Stimulated activated memory B cell treated with anti-CD40 and anti-IgM and Interleukin-4, amounts not matched to agents 10 μg/mL and 1 μg/mL and 100 μg/mL, for 72 hours (primary cell): ENCODE results near the gene C10orf53.

Experiments
- ATAC-seq: fragments of 150-1000 bp; cut with Tn5 transposase; 2 replicates; pipeline ENCODE4 v1.10.0; 2021
- H3K27ac Mint-ChIP-seq: one replicate; pipeline ENCODE4 v1.8.0; 2022; ENCODE audit warnings: mild to moderate bottlenecking, mixed read lengths
- H3K27me3 Mint-ChIP-seq: one replicate; pipeline ENCODE4 v1.8.0; 2022; ENCODE audit warnings: mixed read lengths
- H3K36me3 Mint-ChIP-seq: one replicate; pipeline ENCODE4 v1.8.0; 2022; ENCODE audit warnings: mixed read lengths
- H3K4me1 Mint-ChIP-seq: one replicate; pipeline ENCODE4 v1.8.0; 2022; ENCODE audit warnings: mixed read lengths
- H3K4me3 Mint-ChIP-seq: one replicate; pipeline ENCODE4 v1.8.0; 2022; ENCODE audit warnings: mild to moderate bottlenecking, moderate library complexity, mixed read lengths
- H3K9me3 Mint-ChIP-seq: one replicate; pipeline ENCODE4 v1.8.0; 2022; ENCODE audit warnings: mixed read lengths

Gene C10orf53

GRCh38 chr10:49649936-49650723 is 29.3 kb upstream of the C10orf53 start:
- ATAC-seq, result no peak
- H3K36me3 Mint-ChIP-seq, result no peaks in the 10 kb centered on the region
- peaks cover 54% of the 10 kb centered on the region for H3K27me3 Mint-ChIP-seq
- H3K4me3 Mint-ChIP-seq, result no peak overlapping the region
- H3K27ac Mint-ChIP-seq, result peak overlapping the region; percentile 10
- no peaks in the 10 kb centered on the region for H3K9me3 Mint-ChIP-seq
- H3K4me1 Mint-ChIP-seq, result peaks cover 16% of the 10 kb centered on the region

GRCh38 chr10:49650724-49651034 is 28.8 kb upstream of the C10orf53 start:
- Mint-ChIP-seq H3K36me3 (no peaks in the 10 kb centered on the region), H3K4me1 (peaks cover 16% of the 10 kb centered on the region), H3K4me3 (no peak overlapping the region), H3K9me3 (no peaks in the 10 kb centered on the region), H3K27ac (peak overlapping the region; percentile 10), H3K27me3 (peaks cover 54% of the 10 kb centered on the region)
- ATAC-seq, result no peak

GRCh38 chr10:49651039-49651835 is 28.2 kb upstream of the C10orf53 start:
- Mint-ChIP-seq H3K4me1 (peaks cover 16% of the 10 kb centered on the region), H3K4me3 (no peak overlapping the region), H3K27me3 (peaks cover 57% of the 10 kb centered on the region), H3K27ac (no peak overlapping the region), H3K9me3 (no peaks in the 10 kb centered on the region), H3K36me3 (no peaks in the 10 kb centered on the region)
- ATAC-seq, result no peak

- no peaks in the 10 kb centered on the region for H3K36me3 Mint-ChIP-seq
- no peak overlapping the region for H3K27ac Mint-ChIP-seq
- ATAC-seq, result no peak
- no peak overlapping the region for H3K4me3 Mint-ChIP-seq
- H3K4me1 Mint-ChIP-seq, result peaks cover 16% of the 10 kb centered on the region
- H3K9me3 Mint-ChIP-seq, result no peaks in the 10 kb centered on the region
- H3K27me3 Mint-ChIP-seq, result peaks cover 64% of the 10 kb centered on the region
These were observed 27.5 kb upstream of the C10orf53 start for GRCh38 chr10:49651917-49652316.

GRCh38 chr10:49652421-49653272 is 26.8 kb upstream of the C10orf53 start:
- no peaks in the 10 kb centered on the region for H3K9me3 Mint-ChIP-seq
- peaks cover 16% of the 10 kb centered on the region for H3K4me1 Mint-ChIP-seq
- H3K27ac Mint-ChIP-seq, result no peak overlapping the region
- ATAC-seq, result no peak
- peaks cover 63% of the 10 kb centered on the region for H3K27me3 Mint-ChIP-seq
- no peak overlapping the region for H3K4me3 Mint-ChIP-seq
- no peaks in the 10 kb centered on the region for H3K36me3 Mint-ChIP-seq

GRCh38 chr10:49653273-49653929 is 26.1 kb upstream of the C10orf53 start:
- no peak overlapping the region for H3K27ac Mint-ChIP-seq
- no peaks in the 10 kb centered on the region for H3K9me3 Mint-ChIP-seq
- ATAC-seq, result no peak
- peaks cover 55% of the 10 kb centered on the region for H3K27me3 Mint-ChIP-seq
- H3K4me1 Mint-ChIP-seq, result peaks cover 16% of the 10 kb centered on the region
- H3K36me3 Mint-ChIP-seq, result no peaks in the 10 kb centered on the region
- H3K4me3 Mint-ChIP-seq, result no peak overlapping the region

GRCh38 chr10:49654036-49654693 is 25.3 kb upstream of the C10orf53 start:
- H3K4me1 Mint-ChIP-seq, result peaks cover 14% of the 10 kb centered on the region
- H3K27me3 Mint-ChIP-seq, result peaks cover 52% of the 10 kb centered on the region
- no peak for ATAC-seq
- no peak overlapping the region for H3K27ac Mint-ChIP-seq
- H3K36me3 Mint-ChIP-seq, result no peaks in the 10 kb centered on the region
- H3K4me3 Mint-ChIP-seq, result no peak overlapping the region
- H3K9me3 Mint-ChIP-seq, result peaks cover 5% of the 10 kb centered on the region

GRCh38 chr10:49655099-49655498 is 24.4 kb upstream of the C10orf53 start:
- no peak for ATAC-seq
- H3K9me3 Mint-ChIP-seq, result peaks cover 10% of the 10 kb centered on the region
- peaks cover 5% of the 10 kb centered on the region for H3K4me1 Mint-ChIP-seq
- H3K4me3 Mint-ChIP-seq, result no peak overlapping the region
- no peaks in the 10 kb centered on the region for H3K36me3 Mint-ChIP-seq
- H3K27ac Mint-ChIP-seq, result no peak overlapping the region
- peaks cover 49% of the 10 kb centered on the region for H3K27me3 Mint-ChIP-seq

GRCh38 chr10:49656845-49657493 is 22.5 kb upstream of the C10orf53 start:
- no peak for ATAC-seq
- H3K4me1 Mint-ChIP-seq, result no peaks in the 10 kb centered on the region
- no peak overlapping the region for H3K4me3 Mint-ChIP-seq
- peaks cover 38% of the 10 kb centered on the region for H3K27me3 Mint-ChIP-seq
- peaks cover 10% of the 10 kb centered on the region for H3K9me3 Mint-ChIP-seq
- H3K36me3 Mint-ChIP-seq, result no peaks in the 10 kb centered on the region
- no peak overlapping the region for H3K27ac Mint-ChIP-seq

- Mint-ChIP-seq H3K27me3 (peaks cover 32% of the 10 kb centered on the region), H3K9me3 (peaks cover 10% of the 10 kb centered on the region), H3K4me3 (no peak overlapping the region), H3K27ac (no peak overlapping the region), H3K4me1 (no peaks in the 10 kb centered on the region), H3K36me3 (no peaks in the 10 kb centered on the region)
- no peak for ATAC-seq
These were observed 21.8 kb upstream of the C10orf53 start for GRCh38 chr10:49657606-49658005.

GRCh38 chr10:49661140-49661856 is 18.2 kb upstream of the C10orf53 start:
- no peak overlapping the region for H3K4me3 Mint-ChIP-seq
- peaks cover 21% of the 10 kb centered on the region for H3K27me3 Mint-ChIP-seq

GRCh38 chr10:49662169-49662830 is 17.2 kb upstream of the C10orf53 start:
- H3K9me3 Mint-ChIP-seq, result peaks cover 10% of the 10 kb centered on the region
- no peaks in the 10 kb centered on the region for H3K4me1 Mint-ChIP-seq
- H3K27me3 Mint-ChIP-seq, result peaks cover 20% of the 10 kb centered on the region
- no peak overlapping the region for H3K4me3 Mint-ChIP-seq
- no peak overlapping the region for H3K27ac Mint-ChIP-seq
- no peaks in the 10 kb centered on the region for H3K36me3 Mint-ChIP-seq
- ATAC-seq, result peak; percentile 10

More at GRCh38 chr10:49661140-49661856, 18.2 kb upstream of the C10orf53 start:
- Mint-ChIP-seq H3K36me3 (no peaks in the 10 kb centered on the region), H3K27ac (no peak overlapping the region), H3K9me3 (peaks cover 10% of the 10 kb centered on the region), H3K4me1 (no peaks in the 10 kb centered on the region)
- no peak for ATAC-seq

- H3K27me3 Mint-ChIP-seq, result peaks cover 20% of the 10 kb centered on the region
- no peaks in the 10 kb centered on the region for H3K36me3 Mint-ChIP-seq
- H3K27ac Mint-ChIP-seq, result no peak overlapping the region
- ATAC-seq, result no peak
- no peak overlapping the region for H3K4me3 Mint-ChIP-seq
- H3K4me1 Mint-ChIP-seq, result no peaks in the 10 kb centered on the region
- peaks cover 10% of the 10 kb centered on the region for H3K9me3 Mint-ChIP-seq
These were observed 15.9 kb upstream of the C10orf53 start for GRCh38 chr10:49663596-49663995.
